Measurements from ENCODE around the gene BRD1.

BRD1 gene

DNA sequence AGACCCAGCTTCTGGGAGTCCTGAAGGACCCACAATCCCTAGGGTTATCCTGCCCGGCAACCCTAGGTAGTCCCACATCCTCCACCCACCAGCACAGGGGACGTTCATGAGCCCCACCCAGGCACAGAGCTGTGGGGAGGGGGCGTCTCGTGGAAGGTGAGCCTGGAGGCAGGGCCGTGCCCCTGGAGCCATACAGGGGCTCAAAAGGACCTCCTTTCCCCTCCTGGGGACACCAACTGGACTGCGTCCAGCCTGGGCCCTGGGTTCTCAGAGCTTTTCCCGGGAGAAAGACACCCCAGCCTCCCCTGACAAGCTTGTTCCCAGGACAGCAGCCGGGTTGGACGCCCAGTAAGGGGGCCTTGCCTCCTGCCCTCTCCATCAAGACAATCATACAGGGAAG lies 78.4 kb downstream of the BRD1 start:
- no peak for DNase-seq

DNA sequence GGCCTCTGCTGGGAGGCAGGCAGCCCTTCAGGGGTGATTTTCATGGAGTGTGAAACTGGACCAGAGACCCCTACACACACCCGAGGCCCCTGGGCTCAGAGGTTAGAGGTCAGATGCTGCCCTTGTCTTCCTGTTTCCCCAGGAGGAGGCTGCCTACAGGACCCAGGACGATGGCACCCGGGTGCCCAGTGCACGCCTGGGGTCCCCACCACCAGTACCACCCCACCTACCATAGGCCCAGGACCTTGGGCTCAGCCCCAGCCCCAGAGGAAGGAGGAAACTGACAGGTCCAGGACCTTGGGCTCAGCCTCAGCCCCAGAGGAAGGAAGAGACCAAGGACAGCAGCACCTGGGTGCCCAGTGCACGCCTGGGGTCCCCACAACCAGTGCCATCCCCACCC lies 79.2 kb downstream of the BRD1 start:
- no peak for DNase-seq

DNA sequence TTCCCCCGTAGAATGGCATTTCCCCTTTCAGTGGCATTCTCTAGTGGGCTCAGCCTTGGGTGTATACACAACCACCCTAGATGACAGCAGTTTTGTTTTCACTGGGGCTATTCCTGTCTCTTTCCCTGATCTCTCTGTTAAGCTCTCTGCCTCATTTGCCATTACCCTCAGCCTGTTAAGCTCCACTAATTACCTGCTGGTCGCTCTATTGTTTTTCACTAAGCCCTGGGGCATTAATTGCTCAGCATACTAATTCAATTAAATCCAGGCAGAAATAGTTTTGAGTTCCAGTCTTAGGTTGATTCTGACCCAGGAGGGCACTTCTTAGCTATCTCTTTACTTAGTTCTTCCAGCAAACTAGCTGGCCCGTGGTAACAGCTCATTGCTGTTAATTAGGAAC lies 80.0 kb downstream of the BRD1 start:
- DNase-seq: no peak

DNA sequence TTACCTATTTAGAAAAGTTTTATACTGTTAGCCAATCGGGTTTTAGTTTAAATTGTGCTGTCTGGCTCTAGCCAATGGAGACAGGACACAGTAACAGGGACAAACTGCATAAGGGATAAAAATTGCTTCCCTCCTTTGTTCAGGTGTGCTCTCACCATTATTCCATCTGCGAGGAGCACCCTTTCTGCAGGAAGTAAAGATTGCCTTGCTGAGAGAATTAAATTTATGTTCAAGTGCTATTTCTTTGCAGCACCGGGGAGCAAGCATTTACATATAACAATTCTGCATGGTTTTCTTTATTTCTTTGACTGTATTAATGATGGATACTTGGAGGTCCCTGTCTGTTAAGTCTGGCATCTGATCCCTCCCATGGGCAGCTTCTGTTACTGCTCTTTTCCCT lies 80.5 kb downstream of the BRD1 start:
- no peak for DNase-seq

DNA sequence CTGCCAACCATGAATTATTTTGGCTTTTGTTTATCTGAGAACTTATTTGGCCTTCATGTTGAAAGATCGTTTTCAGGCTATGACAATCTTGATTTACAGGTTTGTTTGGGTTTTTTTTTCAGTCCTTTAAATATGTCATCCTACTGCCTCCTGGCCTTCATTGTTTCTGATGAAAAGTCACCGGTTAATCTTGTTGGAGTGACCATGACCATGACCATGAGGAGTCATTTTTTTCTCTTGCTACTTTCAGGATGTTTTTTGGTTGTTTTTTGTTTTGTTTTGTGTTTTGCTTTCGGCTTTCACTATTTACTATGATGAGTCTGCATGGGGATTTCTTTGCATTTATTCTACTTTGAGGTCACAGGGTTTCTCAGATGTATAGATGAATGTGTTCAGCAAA lies 81.6 kb downstream of the BRD1 start:
- no peak for DNase-seq

DNA sequence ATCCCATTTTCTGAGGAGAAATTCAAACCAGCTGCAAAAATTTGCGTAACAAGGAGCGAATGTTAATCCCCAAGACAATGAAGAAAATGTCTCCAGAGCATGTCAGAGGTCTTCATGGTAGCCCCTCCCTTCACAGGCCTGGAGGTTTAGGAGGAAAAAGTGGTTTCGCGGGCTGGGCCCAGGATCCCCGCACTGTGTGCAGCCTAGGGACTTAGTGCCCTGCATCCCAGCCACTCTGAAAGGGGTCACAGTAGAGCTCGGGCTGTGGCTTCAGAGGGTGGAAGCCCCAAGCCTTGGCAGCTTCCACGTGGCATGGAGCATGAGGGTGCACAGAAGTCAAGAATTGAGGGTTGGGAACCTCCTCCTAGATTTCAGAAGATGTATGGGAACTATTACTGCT lies 87.4 kb downstream of the BRD1 start:
- DNase-seq: no peak

DNA sequence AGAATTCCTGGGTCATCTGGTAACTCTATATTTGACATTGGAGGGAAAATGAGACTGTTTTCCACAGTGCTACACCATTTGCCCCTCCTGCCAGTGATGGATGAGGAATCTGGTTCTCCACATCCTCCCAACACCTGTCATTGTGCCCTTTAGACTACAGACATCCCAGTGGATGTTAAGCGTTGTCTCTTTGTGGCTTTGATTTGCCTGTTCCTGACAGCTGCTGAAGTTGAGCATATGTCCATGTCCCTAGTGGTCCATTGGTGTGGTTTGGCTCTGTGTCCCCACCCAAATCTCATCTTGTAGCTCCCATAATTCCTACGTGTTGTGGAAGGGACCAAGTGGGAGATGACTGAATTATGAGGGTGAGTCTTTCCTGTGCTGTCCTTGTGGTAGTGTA lies 88.5 kb downstream of the BRD1 start:
- no peak for DNase-seq

DNA sequence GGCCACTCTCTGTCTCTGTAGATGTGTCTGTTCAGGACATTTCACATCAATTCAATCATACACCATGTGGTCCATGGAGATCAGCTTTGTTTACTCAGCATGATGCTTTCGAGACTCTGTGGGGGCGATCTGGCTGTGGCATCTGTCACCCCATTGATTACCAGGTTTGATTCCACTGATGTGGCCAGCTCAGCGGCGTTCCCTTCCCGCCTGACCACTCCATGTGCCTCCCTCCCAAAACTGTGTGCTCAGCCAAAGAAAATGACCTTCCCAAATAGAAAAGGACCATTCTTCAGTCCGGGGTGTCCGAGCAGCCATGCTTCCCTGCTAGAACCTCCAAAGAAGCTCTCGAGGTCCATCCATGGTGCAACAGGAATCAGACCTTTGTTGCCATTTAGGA lies 89.1 kb downstream of the BRD1 start:
- no peak for DNase-seq

DNA sequence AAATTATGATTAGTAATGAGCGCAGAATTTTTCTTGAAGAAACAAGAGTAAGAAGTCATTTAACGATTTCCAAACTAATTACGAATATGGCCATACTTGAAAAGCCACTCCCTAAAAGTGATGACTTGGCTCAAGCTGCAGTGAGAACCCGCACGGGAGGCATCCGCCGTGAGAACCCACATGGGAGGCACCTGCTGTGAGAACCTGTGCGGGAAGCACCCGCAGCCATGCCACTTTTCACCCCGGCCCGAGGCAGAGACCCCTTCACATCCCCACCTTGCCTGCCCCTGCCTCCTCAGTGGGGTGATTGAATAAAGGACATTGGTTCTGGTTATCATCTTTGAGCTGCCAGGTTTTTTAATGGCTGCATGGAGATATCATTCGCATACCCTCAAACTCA lies 89.7 kb downstream of the BRD1 start:
- no peak for DNase-seq

DNA sequence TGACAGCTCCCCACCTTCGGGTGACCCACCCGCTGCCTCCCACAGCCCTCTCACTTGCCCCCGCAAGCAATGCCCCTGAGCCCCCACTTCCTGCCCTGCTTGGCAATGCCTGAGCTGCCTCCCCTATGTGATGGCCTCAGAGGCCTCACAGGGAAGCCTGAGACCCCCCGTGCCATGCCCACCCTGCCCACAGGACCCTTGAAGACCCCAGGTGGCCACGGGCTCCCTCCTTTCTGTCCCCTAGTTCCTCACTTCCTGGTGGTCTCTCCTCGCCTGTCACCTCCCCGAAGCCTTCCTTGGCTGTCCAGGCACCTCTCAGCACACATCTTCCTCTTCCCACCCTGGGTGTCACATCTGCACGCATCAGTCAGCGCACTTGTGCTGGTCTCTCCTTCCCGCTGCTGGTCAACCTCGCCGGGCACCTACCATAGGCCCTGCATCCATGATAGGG lies 90.5 kb downstream of the BRD1 start:
- no peak for DNase-seq

DNA sequence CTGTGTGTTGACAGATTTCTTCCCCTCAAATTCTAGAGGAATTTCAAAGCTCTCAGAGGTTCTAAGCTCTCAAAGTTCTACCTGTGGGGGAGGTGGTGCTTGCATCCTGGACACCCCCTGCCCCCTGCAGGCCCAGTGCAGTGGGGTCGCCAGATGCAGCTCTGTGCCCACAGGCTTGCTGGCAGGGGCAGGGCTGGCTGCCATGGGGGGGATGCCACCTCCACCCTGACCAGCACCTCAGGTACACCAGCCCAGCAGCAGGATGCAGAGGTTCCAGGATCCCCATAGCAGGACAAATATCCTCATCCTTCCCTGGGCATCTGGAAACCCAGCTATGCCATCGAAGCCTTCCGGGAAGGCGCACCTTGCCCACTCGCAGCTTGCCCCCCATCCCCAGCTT lies 91.1 kb downstream of the BRD1 start:
- DNase-seq: no peak

DNA sequence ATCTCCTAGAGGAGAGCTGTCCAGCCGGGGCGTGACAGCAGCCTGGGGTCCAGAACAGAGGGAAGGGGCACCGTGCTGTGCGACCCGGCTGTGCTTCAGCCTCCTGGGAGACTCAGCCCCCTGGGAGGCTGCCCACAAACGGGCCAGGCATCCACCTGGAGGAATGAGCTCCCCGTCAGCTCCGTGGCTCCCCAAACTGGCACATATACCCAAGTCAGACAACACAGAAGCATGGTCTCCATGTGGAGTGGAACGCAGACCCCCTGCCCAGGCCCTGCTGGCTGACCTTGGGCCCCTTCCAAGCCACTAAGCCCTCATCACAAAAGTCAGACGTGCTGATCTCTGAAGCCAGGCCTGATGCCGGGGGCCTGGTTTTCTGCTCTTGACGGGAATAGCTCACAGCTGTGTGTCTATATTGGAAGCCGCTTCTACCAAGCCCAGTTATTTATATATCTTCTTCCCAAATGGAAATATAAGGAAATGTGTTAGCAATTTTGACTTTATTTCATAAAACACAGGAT lies 91.7 kb downstream of the BRD1 start:
- DNase-seq: no peak

DNA sequence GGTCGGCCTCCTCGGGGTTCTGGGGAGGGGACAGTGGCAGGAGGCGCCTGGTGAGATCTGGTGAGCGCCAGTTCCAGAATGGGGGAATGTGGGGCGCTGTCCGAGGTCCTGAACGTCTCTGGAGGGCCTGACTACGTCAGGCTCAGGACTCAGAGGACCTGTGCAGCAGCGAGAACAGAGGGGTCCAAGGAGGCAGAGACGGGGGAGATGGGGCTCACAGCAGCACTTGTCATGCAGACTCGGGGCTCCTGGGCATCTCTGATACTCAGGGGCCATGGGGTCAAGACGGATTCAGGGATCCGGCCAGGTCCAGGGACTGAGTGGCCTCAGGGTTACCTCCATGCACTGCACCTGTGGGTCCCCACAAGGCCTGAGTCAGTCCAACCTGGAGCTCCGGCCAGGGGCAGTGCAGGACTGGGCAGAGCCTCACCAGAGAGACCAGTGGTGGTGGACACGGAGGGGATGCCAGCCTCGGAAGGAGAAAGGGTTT lies 92.2 kb downstream of the BRD1 start:
- DNase-seq: no peak

DNA sequence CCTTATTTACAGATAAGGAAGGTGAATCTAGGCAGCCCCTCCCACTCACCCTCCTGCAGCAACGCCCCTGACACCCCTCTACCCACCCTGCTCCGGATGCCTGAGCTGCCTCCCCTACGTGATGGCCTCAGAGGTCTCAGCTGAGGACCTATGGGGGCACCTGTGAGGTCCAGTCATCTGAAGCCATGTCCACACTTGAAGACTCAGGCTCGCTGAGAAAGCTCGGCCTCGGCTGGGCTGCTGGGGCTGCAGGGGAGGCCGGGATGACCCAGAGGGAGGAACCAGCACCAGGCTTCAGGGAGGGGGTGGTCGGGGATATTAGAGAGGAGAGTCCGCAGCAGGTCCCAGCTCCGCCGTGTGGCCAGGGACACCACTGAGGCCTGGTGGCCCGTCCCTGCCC lies 92.8 kb downstream of the BRD1 start:
- no peak for DNase-seq

DNA sequence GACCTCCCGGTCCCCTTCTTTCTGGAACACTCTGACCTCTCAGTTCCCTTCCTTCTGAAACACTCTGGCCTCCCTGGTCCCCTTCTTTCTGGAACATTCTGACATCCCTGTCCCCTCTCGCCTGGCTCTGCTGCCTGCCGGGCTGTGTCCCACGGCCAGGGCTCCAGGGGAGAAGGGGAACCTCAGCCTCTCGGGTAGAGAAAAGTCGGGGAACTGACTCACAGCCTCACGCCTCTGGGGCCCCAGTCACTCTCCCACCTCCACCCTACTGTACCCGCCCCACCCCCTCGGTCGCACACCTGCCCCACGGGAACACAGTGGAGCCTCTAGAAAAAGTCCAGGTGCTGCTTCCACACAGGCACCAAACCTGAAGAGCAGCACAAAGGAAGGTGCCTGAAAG lies 93.3 kb downstream of the BRD1 start:
- no peak for DNase-seq

DNA sequence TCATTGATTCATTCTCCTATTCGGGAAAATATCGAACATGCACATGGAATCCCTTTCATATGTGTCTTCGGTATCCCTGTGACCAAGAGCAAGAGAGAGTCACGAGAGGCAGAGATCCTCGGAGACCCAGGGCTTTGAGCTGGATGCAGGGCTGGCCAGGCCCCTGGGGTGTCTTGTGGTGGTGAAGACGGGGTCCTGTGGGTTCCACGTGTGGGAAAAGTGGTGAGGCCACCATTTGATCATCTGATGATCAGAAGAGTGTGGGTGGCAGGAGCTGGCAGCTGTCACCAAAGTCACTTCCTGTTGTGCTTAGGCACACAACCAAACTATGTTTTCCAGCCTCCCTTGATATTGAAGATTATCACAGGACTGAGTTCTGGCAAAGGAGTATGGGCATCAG lies 94.0 kb downstream of the BRD1 start:
- no peak for DNase-seq

DNA sequence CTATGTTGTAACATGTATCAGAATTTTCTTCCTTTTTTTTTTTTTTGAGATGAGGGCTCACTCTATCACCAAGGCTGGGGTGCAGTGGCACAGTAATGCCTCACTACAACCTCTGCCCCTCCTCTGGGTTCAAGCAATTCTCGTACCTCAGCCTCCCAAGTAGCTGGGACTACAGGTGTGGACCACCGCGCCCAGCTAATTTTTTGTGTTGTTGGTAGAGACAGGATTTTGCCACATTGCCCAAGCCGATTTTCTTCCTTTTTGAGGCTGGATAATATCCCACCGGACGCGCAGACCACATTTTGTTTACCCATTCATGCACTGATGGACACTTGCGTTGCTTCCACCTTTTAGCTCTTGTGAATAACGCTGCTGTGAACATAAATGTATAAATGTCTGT lies 97.0 kb downstream of the BRD1 start:
- no peak for DNase-seq

DNA sequence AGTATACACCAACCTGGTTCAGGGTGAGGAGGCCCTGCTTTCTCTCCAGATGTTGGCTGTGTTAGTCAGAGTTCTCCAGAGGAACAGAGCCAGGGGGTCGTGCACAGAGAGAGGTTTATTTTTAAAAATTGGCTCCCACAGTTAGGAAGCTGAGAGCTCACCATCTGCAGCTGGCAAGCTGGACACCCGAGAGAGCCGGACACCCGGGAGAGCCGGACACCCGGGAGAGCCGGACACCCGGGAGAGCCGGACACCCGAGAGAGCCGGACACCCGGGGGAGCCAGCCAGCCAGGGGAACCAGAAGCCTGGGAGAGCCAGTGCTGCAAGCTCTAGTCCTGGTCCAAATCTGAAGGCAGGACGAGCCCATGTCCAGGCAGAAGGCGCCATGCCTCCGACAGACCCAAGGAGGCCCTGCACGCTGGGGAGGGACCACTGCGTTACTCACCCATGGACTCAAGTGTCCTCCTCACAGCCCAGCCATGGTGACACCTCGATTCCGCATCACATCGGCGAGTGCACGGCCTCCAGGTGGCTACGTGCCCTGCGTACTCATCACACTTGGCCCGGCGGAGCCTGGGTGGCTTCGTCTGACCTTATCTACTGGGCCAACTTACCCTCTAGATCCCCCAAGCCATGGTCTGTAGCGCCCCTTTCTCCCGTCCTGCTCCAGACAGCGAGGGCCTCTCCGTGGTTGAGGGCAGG lies 99.0 kb downstream of the BRD1 start:
- DNase-seq: no peak

DNA sequence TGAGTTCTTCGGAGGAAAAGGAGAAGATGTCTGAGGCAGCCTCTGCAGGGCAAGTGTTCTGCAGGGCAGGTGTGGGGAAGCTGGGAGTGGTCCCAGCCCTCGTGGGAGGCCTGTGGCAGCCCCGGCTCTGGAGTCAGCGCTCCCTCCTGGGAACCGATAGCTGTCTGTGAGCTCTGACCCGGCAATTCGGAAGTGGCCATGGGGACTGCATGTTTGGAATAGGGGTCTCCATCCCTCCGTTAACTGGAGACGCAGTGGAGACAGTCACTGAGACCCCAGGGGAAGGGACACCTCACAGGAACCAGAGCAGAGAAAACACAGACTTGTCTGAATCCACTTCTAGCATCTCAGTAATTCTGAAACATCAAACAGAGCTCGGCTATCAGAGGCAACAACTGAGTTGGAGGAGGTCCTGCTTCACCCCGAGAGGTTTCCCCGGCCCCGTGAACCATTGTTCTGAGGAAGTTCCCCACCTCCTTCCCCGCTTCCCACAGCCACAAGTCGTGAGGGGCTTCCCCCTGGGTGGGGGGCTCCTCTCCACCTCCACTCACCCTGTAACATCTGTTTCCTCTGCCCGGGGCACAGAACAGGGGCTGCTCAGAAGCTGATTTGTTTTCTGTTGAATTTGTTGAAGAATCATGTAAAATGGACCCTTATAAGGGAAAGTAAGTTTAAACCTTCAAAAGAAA lies 99.6 kb downstream of the BRD1 start:
- no peak for DNase-seq

DNA sequence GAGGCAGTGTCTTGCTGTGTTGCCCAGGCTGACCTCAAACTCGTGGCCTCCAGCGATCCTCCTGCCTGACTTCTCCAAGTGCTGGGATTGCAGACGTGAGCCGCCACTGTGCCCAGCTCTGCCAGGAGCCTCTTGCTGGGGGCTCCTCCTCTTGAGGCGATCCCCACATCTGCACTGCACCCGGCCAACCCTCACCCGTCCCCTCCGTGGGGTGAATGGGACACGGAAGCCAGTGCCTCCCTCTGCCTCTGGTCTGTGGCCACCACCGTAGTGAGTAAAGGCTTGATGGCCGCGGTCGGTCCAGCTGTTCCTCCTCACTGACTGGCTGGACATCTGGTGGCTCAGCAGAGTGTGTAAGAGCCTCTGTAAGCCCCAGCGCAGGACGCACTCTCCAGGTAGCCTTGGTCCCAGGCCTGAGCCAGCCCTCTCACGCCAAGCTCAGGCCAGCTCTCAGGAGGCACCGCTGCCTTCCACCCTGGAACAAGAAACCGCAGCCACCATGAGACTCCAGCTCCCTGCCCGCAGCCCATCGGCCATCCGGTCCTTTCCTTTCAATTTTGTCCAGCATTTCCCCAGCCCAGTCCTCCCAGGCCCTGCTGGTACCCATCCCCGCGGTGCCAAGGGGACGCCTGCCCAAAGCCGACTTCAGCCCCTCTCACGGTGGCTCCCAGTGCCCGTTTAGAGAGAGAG lies 100.3 kb downstream of the BRD1 start:
- no peak for DNase-seq

DNA sequence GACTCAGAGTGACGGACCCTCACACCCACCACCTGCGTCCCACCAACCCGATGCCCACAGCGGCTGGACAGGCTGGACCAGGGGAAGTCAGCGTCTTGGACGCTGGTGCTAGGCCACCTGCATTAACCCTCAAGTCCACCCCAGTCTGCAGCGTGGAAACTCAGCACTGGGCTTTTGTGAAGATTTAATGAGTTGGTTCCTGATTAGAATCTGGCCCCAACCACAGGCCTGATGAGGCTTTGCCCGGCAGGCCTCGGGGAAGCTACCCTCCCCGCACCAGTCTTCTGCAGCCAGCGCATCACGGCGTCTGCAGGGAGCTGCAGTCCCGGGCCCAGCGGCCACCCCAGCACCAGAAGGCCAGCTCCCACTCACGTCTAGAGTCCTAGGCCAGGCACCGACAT lies 101.0 kb downstream of the BRD1 start:
- DNase-seq: no peak

DNA sequence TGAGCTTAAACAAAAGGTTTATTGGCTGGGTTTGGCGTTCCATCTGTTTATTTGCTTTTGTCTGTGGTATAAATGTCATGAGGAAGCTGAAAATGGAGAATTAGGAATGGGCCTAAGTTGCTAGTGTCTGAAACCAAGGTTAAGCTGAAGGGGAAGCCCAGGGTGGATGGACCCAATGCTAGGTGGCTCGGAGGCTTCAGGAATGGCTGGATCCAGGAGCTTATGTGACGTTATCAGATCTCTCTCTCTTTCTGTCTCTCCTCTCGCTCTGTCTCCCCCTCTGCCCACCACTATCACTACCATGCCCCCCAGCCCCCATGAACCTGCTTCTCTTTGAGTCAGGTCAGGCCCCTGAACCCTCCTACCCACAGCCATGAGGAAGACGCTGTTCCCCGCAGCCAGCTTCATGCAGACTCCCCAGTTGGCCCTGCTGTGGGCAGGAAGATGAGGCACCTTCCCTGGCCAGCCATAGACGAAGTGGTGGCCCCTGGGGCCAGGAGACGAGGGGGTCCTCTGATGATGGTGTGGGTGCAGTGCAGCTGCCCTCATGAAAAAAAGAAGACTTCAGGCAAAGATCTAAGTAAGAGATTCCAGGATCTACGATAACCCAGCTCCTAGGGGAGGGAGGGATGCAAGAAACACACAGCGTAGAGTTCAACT lies 101.5 kb downstream of the BRD1 start:
- no peak for DNase-seq

DNA sequence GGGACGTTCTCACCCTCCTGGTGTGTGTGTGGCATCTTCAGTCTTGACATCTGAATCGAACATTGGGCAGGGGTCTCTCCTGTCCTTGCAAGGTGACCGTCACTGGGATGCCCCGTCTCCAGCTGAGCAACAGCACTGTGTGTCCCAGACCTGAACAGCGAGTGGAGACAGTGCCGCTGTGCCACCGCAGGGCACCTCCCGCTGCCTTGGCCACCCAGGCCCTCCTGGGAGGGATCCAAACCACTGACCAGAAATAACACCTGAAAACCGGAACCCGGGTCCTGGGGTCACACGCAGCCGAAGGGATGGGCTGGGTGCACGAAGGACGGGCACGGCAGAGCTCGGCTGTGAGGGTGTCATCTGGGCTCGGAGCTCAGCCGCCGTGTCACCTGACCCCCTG lies 102.2 kb downstream of the BRD1 start:
- no peak for DNase-seq
